ENCODE measurements around the gene SLIT3. TPM values are rescaled to one million over a fixed set of nuclear protein-coding genes. Genes with fewer than 3 reads are reported as not detected.
A peak's percentile ranks its signal among the peaks of the same experiment; 100 is the strongest.

SLIT3 gene
- total RNA-seq, 4 donors from 2014 or later: 10.8 to 30.8 (median 18.4) TPM

- WGBS: 84% methylated on average over 12 of the region's 12 CpGs
- peaks cover 26% of the 10 kb centered on the region for H3K4me1 ChIP-seq
- H3K27ac ChIP-seq: peak overlapping the region; percentile 15
- no peak for DNase-seq (ENCODE audit: low spot score in 2 of 2)
- H3K9me3 ChIP-seq: no peaks in the 10 kb centered on the region
- no peak overlapping the region for H3K4me3 ChIP-seq
- H3K27me3 ChIP-seq: no peaks in the 10 kb centered on the region
- no peaks in the 10 kb centered on the region for H3K36me3 ChIP-seq
- TF ChIP-seq, protein P1, sequence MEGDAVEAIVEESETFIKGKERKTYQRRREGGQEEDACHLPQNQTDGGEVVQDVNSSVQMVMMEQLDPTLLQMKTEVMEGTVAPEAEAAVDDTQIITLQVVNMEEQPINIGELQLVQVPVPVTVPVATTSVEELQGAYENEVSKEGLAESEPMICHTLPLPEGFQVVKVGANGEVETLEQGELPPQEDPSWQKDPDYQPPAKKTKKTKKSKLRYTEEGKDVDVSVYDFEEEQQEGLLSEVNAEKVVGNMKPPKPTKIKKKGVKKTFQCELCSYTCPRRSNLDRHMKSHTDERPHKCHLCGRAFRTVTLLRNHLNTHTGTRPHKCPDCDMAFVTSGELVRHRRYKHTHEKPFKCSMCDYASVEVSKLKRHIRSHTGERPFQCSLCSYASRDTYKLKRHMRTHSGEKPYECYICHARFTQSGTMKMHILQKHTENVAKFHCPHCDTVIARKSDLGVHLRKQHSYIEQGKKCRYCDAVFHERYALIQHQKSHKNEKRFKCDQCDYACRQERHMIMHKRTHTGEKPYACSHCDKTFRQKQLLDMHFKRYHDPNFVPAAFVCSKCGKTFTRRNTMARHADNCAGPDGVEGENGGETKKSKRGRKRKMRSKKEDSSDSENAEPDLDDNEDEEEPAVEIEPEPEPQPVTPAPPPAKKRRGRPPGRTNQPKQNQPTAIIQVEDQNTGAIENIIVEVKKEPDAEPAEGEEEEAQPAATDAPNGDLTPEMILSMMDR (IDR thresholded peaks at IDR 0.05): no peak
- no peak for TF ChIP-seq EP300 (IDR thresholded peaks at IDR 0.05)
- TF ChIP-seq POLR2A (IDR thresholded peaks at IDR 0.05): no peak
- no peak for TF ChIP-seq POLR2AphosphoS5 (IDR thresholded peaks at IDR 0.05)
Measured at GRCh38 chr5:169098331-169099121, 202.4 kb downstream of the SLIT3 start.

DNA sequence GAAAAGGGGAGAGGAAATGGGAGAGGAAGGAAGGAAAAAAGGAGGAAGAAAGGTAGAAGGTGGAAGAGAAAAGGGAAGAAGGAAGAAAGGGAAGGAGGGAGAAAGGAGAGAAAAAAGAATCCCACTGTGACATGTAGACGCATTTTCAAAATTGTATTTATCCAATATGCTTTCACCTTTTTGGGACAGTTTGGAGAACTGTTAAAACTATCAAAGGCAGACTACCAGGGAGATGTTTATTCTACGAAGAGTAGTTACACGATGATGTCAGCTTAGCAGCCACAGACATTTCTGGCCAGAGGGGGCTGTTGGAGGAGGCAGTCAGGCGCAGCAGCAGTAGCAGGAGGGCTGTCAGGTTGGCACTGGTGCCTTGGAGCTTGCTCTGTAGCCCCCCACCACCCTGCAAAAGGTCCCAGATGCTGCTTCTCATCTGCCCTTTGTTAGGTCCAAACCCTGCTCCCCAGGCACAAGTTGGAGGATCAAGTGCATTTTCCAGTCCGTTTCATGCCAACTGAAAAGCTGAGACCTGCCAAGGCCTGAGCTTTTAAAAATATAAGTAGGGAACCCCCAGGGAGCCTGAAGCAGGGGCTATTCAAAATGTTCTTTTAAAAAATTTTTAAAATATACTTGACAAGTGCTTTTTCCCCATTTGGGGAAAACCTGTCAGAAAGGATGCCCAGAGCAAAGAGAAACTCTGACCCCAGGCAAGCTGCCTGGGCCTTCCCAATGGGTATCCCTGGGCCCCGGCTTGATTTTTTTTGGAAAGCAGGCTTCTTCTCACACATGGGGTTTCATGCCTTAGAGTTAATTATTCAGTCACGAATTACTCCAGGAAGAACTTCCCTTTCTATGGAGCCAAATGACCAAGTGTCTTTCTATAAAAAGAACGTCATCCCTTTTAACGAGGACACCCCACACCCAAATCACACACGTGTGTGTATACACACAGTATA lies 203.3 kb downstream of the SLIT3 start:
- peaks cover 21% of the 10 kb centered on the region for H3K4me1 ChIP-seq
- no peaks in the 10 kb centered on the region for H3K36me3 ChIP-seq
- DNase-seq (ENCODE audit: low spot score in 2 of 2): no peak
- no peaks in the 10 kb centered on the region for H3K27me3 ChIP-seq
- peak overlapping the region; percentile 37 for H3K27ac ChIP-seq
- H3K9me3 ChIP-seq: no peaks in the 10 kb centered on the region
- H3K4me3 ChIP-seq: no peak overlapping the region
- no peak for TF ChIP-seq POLR2A (IDR thresholded peaks at IDR 0.05)
- TF ChIP-seq, protein P1 (IDR thresholded peaks at IDR 0.05): no peak
- TF ChIP-seq POLR2AphosphoS5 (IDR thresholded peaks at IDR 0.05): no peak
- TF ChIP-seq EP300 (IDR thresholded peaks at IDR 0.05): no peak
- 60% methylated on average over 10 of the region's 10 CpGs for WGBS

DNA sequence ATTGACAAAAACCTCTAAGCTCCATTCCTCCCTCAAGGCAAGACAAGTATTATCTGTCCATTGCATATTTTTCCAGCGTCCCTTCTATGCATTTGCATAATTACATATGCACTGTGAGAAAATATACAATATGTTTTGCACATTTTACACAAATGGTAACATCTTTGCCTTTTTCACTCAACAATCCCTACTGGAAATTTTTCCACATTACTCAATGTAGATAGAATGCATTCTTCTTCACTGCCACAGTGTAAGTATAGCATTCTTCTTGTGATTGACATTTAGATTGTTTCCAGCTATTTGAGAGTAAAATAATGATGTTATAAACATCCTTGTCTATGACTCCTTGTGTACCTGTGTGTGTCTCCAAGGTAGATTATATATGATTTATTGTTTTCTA lies 205.0 kb downstream of the SLIT3 start:
- WGBS: 49% methylated on average over 1 of the region's 1 CpG
- DNase-seq (ENCODE audit: low spot score in 2 of 2): no peak
- TF ChIP-seq POLR2AphosphoS5 (IDR thresholded peaks at IDR 0.05) (no peak), EP300 (IDR thresholded peaks at IDR 0.05) (no peak), POLR2A (IDR thresholded peaks at IDR 0.05) (no peak)
- TF ChIP-seq, protein P1 (IDR thresholded peaks at IDR 0.05): no peak
- H3K9me3 ChIP-seq: no peaks in the 10 kb centered on the region
- no peaks in the 10 kb centered on the region for H3K27me3 ChIP-seq
- H3K36me3 ChIP-seq: no peaks in the 10 kb centered on the region
- H3K27ac ChIP-seq: no peak overlapping the region
- H3K4me3 ChIP-seq: no peak overlapping the region
- peaks cover 20% of the 10 kb centered on the region for H3K4me1 ChIP-seq

- H3K36me3 ChIP-seq: no peaks in the 10 kb centered on the region
- H3K4me3 ChIP-seq: no peak overlapping the region
- H3K27ac ChIP-seq: peak overlapping the region; percentile 79
- H3K4me1 ChIP-seq: peaks cover 15% of the 10 kb centered on the region
- WGBS: 86% methylated on average over 4 of the region's 4 CpGs
- no peak for TF ChIP-seq EP300 (IDR thresholded peaks at IDR 0.05)
- H3K27me3 ChIP-seq: no peaks in the 10 kb centered on the region
- H3K9me3 ChIP-seq: no peaks in the 10 kb centered on the region
- no peak for DNase-seq (ENCODE audit: low spot score in 2 of 2)
Measured at GRCh38 chr5:169095410-169095960, 205.5 kb downstream of the SLIT3 start.

DNA sequence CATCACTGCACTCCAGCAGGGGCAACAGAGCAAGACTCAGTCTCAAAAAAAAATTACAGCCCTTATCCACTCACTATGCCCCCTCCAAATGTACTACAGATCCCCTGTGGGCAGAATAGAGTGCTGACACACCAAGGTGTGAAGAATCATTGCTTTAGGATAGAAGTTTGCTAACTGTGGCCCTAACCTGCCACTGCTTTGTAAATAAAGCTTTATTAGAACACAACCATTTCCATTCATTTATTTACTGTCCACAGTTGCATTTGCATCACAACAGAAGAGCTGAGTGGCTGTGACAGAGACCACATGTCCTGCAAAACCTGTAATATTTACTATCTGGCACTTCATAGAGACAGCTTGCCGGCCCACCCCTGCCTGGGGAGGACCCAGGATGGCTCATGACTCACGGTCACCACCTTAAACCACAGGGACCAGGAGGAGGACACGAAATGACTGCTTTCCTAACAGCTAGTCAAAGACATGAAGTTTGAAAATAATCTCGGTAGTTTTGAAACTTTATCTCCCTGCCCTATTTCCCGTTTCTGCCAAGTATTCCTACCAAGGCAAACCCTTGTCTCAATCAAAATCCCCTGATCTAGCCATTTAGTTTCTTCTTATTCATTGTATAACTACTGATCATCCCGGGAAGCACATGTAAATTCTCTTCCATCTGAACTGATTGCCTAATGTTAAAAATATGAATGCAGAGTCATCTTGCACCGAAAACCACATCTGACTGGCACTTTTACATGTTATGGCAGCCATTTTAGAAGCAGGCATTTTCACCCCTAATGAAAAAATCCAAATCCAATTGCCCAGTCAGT lies 206.1 kb downstream of the SLIT3 start:
- Histone ChIP-seq H3K27ac (peak overlapping the region; percentile 79), H3K4me3 (no peak overlapping the region), H3K36me3 (no peaks in the 10 kb centered on the region), H3K27me3 (no peaks in the 10 kb centered on the region), H3K4me1 (peaks cover 10% of the 10 kb centered on the region), H3K9me3 (no peaks in the 10 kb centered on the region)
- WGBS: 61% methylated on average over 7 of the region's 7 CpGs
- DNase-seq (ENCODE audit: low spot score in 2 of 2): peak in 1 of 2 donors; percentile 76
- TF ChIP-seq POLR2A (IDR thresholded peaks at IDR 0.05) (no peak), POLR2AphosphoS5 (IDR thresholded peaks at IDR 0.05) (no peak), EP300 (IDR thresholded peaks at IDR 0.05) (no peak)
- TF ChIP-seq, protein P1 (IDR thresholded peaks at IDR 0.05): no peak

Data from suprapubic skin (tissue), 4 donors.